ENCODE data around the gene CC2D2A.

CC2D2A gene

DNA sequence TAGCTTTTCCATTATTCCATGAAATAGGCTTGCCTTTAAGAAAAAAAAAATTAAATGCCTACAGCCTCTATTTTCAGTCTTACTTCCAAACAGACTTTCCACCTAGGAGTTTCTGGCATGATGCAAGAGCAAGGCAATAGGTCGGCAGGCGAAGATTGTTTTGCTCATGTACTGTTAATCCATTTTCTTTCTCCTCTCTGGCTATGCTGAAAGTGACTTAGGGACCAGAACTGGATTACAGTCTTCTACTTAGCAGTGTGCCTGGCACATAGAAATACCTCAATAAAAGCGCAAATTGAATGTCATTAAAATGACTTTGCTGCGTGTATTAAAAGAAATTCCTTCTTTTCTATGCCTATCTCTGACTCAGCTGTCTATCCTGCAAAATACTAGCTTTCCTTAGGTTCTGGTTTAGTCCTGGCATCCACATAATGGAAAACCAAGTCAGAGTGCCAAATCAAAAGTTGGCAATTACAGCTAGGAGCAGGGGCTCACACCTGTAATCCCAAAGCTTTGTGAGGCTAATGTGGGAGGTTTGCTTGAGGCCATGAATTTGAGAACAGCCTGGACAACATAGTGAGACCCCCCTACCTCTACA is 51.9 kb downstream of the CC2D2A start:
- no peak for DNase-seq

DNA sequence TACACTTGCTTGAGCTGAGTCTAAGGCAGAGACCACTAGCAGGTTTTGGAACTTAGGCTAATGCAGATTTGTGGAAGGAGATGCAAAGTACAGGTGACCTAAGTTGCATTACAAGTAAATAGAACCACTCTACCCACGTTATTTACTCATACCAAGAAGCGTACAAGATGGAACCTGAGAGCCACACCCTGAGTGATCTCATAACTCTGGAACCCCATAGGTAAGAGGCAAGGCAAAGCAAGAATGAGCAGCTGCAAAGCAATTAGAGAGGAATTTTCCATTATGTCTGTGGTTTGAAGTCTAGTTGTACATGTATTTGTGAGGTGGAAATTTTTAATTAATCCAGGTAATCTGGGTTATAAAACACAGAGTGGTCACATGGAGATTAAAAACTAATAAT is 55.4 kb downstream of the CC2D2A start:
- no peak for DNase-seq

DNA sequence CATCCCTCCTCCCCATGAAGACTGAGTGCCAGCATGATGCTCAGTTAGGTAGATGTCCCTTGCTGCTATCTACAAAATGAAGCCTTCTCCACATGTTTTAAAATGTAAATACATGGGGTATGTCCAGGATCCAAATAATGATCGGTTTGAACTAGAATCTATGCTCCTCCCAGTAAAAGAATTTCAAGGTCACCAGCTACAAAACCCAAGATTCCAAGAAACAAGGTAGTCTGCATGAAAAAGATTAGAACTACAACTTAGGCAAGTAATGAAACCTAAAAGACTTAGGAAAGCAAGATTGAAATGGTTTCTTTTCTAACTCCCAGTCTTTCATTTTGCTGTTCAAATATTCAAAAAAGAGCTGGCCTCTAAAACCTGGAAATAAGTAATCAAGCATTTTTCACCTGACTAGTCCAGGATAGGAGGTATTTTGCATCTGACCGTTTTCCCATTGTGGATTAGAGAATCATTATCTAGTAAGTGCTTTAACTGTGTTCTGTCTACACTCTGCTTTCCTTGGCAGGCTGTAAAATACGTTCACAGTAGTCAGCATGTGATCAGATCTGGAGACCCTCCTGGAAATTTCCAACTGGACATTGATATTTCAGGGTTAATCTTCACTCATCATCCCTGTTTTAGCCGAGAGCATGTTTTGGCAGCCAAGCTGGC is 57.4 kb downstream of the CC2D2A start:
- DNase-seq, result no peak

DNA sequence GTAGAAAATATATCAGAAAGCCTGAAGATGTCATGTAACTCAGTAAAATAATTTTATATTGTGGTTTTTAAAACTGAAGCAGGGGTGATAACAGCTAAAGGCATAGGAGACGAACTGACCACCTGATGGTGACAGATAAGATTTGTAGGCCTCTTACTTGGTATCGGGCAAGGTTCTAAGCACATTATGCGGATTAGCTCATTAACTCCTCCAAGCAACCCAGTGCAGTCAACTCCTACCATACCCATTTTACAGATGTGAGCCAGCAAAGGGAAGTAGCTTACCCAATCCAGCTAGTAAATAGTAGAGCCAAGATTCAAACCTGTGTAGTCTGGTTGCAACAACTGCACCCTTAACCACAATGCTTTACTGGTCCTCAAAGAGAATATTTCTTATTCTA is 62.1 kb downstream of the CC2D2A start:
- no peak for DNase-seq

DNA sequence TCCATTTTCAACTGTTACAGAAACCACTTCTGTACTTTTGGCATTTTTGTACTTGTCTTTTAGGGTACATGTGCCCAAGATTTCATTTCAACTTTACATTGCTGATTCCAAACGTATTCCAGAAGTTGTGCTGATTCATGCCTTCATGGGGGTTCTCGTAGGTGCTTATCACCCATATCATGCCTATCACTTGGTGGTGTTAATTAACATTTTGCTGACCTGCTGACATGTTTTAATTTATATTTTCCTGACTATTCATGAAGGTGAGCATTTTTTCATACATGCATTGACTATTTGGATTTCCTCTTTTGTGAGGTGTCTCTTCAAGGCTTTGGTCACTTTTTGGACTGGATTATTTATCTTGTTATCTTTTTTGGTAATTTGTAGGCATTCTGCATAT is 64.1 kb downstream of the CC2D2A start:
- no peak for DNase-seq

DNA sequence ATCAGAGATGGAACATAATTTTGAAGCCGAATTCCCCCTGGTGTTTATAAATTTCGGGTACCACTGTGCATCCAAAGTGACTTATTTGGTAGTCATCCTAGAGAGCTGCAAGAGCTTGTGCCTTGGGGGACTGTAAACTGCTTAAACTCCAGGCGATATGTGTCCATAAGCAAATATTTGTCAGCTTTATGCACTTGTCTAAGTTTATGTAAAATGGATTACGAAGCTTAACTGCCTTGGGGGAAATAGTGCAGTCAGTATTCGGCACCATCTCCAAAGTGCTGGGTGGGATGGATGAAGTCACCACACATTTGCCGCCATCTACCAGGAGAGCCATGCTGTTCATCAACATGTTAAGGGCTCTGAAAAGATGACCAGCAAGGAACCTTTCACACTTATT is 65.9 kb downstream of the CC2D2A start:
- DNase-seq, result no peak

DNA sequence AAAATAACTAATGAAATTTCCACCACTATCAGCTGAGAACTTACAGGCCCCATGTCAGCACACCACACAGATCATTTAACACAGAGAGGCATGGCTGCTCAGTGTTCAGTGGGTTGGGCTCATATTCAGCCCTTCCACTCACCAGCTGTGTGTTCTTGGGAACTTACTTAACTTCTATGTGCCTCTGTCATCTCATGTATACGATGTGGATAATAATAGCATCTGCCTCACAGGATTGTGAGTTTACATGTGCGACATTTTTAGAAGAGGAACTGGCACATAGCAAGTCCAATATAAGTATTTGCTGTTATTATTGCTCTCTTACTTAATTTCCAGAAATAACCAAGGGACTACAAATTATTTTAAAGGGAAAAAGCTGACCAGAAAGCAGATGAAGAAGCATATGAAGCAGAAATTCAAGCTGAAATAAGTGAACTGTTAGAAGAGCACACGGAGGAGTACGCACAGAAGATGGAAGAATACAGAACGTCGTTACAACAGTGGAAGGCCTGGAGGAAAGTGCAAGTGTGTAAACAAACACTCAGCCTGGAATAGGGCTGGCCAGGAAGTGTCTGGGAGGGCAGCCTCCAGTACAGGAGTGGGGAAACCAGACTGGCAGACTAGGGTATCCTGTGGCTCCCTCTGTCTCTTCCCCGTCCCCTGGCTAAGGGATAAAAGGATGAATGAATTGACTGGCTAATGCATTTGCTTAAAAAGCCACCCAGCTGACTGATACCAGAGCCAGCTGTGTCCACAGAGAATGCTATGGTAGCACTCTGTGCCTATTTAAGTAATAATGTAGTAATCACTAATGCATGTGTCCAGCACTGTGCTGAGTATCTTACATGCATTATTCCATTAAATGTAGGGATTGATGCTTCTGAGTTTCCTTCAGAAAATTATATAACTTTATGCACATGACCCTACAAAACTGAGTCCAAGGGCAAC is 67.1 kb downstream of the CC2D2A start:
- DNase-seq, result no peak

DNA sequence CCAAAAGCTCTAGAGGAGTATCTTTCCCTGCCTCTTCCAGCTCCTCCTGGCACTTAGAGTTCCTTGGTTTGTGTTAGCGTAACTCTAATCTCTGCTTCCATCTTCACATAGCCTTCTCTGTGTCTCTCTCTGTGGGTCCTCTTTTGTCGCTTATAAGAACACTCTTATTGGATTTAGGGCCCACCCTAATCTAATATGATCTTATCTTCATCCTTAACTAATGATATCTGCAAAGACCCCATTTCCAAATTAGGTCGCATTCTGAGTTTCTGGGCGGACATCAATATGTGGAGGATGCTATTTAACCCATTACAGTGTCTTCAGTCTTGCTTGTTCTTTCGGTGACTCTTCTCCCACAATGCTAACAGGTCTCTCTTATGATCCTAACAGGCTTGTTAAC is 72.3 kb downstream of the CC2D2A start:
- DNase-seq, result no peak

DNA sequence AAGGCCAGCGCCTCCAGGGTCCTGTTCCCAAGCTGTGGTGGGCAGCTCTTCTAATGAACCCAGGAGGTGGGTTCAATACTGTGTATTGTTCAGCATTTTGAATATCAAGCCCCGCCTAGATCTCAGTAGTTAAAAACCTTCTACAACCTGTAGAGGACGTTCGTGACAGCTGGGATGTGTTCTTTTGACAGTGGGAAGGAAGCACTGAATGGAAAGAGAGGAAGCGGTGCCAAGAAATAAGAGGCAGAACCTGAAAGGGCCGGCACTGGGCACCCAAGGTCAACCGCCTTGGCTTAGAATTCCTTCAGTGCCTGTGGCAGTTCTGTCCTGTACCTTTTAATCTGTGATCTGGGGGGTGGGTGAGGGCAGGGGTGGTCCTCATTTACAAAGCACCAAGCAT is 73.1 kb downstream of the CC2D2A start:
- no peak for DNase-seq

DNA sequence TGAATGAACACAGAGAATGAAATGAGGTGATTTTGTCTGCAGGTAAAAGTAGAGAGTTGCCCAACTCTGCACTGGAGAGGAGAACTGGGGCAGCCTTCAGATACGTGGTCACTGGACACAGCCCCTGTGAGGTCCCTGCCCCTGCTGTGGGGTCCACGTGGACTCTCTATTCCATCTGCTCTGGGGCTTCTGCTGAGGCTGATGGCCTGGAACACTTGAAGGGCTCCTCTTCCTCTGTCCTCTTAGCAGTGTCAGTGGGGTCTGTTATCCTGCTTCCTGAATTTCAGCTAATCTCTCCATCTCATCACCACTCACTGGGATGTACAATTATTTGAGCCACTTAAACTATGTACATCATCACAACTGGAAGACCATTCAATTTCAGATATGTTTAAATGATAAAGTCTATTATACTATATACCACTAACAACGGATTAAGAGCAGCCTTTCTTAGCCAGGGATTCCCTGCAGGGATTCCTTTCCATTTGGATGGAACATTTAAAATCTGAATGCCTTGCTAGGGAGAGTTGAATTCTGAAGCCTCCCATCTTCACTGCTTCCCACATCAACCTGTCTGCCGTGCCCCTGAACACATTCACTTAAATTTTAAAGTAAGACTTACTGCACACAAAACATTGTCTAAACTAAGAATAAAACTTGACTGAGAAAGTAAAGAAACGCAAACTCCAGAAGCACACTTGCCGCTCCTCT is 74.0 kb downstream of the CC2D2A start:
- no peak for DNase-seq

DNA sequence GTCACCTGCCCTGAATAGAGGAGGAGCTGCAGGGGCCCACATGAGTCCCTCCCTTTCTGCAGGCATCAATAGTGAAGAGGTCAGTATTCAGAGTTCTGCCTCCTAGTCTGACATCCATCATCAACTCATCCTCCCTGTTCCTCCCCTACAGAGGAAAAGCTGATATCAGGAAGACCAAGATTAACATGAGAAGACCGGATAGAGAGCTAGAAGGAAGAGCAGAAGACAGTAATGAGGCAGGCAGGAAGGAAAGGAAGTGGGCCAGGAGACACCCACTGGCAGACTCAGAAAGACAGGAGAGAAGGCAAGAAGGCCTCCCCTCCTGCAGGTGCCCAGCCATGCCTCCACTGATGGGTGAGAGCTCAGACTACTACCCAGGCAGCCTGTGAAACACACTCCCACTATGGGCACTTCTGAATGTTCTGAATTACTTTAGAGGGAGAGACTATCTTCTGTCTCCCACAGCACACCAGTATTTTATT is 74.6 kb downstream of the CC2D2A start:
- DNase-seq, result no peak

DNA sequence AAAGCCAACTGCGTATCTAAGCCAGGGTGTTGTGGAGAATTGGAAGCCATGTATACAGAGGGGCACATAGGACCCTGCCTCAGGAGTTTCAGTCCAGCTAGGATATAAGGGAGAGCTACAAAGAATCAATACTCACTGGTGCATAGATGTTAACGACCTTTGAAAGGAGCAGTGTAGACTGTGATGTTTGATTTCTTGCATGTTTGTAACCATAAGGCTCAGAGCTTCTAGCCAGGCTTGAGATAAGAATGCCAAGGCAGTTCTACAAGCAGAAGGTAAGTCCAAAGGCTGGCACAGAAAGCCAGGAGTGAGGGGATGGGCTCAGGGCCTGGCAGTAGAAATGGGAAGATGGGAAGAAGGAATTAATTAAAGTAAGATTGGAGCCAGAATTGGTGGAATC is 75.7 kb downstream of the CC2D2A start:
- DNase-seq, result no peak

DNA sequence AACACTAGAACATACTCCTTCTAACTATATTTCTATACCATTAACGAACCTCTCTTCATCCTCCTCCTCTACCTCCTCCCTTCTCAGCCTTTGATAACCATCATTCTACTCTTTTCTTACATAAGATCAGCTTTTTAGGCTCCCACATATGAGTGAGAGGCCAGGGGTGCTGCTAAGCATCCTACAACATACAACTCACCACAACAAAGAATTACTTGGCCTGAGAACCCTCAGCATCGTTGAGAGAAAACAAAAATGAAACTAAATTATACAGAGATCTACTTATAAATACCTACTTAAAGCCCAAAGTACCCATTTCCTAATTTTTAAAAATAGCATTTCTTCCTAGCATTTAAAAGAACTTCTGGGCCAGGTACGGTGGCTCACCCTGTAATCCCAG is 77.7 kb downstream of the CC2D2A start:
- no peak for DNase-seq

DNA sequence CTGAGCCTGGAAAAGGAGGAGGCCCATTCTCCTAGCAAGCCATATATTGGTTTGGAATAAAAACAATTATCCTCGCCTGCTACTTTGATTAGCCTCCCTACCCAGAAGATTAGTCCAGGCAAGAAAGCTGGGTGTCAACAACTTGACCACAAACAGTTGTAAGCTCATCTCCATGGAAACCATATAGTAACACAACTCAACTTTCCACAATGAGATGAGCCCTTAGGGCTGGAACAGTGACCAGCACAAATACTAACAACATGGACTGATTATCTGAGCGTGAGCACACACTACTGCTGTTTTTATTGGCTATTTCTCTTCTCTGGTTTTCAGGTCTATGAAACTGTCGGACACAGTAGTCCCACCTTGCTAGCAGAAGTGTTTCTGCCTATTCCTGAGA is 80.8 kb downstream of the CC2D2A start:
- no peak for DNase-seq

DNA sequence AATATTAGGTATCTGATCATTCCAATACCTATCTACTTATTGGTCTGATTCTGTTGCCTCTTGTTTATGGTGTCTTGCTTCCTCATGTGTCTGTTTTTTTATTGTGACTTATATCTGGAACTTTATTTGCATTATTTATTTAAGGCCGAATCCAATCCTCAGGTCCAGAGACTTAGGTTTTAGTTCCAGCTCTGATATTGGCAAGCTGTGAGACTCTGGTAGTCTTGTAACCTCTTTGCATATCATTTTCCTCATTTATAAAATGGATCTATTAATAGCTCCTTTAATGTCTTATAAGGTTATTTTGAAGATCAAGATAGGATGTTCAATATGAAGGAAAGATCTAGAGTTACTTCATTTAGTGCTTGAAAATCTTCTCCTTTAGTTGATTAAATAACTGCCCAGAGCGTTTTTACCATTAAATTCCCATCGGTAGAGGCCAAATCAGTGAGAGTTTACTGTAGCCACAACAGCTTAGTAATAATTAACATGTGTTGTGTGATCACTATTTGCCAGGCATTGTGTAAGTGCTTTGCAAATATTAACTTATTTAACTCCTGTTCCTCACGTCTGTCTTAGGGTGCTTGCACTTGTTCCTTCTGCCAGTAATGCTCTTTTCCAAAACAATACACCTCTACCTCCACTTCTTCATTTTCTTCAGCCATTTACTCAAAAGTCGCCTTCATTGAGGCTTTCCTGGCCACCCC is 82.2 kb downstream of the CC2D2A start:
- no peak for DNase-seq

DNA sequence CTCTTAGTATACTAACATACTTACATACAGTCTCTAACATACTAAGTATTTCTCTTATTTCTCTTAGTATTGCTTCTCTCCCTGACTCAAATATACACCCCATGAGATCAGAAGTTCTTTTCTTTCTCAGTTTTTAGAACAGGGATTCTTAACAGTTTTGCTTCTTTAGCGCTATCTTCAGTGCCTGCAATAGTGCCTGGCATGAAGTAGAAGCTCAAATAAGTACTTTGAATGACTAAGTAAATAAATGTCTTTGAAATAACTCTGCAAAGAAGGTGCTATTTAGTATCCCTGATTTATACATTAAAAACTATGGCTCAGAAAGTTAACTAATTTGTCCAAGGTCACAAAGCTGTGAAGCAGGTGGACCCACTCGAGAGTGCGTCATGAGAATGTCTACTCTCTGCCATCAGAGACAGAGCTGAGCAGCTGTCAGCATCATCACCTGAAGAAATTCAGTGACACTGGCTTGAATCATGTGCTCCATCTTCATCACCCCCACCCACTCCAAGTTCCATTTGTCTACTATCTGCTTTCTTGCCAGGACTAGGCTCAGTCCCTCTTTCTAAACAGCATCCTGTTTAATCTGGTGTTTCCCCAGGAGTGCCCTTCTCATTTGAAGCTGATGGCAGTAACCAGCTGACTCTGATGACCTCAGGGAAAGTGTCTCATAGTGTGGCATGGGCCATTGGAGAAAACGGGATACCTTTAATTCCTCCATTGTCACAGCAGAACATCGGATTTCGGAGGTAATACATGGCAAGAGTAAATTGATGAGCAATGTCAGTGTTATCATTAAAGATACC is 83.1 kb downstream of the CC2D2A start:
- no peak for DNase-seq

DNA sequence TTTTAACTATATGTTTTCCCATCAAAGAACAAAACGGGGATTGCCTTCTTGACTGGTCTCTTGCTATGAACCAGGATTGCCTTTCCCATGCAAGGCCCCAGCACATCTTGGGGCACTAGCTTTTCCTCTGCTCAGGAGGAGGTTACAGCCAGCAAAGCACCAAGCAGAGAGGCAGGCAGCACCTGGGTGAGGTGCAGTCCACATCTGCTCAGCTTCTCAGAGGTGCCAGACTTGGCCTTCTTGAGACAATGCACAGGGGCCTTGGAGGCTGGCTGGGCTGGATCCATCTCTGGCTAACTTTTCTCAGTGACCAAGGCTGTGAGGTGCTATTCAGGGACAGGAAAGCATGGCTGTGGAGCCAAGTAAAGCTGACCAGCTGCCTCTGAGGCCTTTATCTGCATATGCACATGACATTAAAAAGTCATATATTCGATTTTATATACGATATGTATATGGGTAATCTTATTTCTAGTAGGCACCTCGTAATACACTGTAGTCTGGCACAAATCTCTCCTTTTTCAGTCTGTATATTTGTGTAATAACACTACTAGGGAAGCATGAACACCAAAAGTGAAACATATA is 86.9 kb downstream of the CC2D2A start:
- DNase-seq, result no peak

DNA sequence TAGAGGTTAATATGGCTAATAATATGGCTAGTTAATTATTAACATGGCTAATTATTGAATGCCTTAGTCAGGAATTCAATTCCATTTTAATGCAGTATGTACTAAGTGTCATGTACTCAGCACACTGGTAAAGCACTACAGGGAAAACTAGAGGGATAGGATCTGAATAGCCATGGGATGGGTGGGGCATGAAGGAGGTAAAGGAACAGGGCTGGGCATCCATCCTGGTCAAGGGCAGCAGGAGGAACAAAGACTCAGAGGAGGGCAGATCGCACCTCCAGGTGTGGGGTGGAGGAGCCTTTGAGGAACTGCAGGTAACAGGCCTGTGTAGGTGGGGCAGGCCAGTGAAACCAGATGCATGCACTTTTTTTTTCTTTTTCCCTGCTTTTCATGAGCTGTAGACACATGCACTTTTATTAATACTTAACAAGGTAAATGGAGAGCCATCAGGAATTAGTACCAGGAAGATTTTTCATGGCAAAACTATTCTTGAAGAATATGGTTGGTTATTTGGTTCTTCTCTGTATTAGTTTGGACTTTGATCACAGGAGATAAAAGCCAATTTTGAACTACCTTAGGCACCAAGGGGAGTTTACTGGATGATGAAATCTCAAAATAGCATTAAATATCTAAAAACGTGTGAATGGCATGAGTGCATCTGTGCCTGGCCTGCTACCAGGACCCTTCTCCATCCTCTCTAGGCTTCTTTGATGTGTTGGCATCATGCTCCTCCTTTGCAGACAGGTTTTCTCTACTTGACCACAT is 88.3 kb downstream of the CC2D2A start:
- no peak for DNase-seq

DNA sequence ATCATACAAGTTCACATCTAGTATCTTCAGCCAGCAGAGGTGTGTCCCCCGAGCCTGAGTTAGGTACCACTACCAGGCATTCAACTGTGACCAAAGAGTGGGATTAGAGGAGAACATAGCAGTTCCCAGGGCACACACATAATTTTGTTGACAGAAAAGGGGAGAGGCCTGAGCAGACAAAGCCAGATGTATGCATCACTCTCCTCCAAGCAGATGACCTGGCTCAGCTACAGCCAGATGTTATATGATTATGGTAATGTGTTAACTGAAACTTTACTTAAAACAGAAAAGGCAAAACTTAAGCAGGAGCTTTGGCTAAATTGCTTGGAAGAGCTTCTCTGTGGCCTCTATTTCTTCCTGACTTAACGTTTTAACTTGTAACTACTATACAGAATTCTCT is 88.9 kb downstream of the CC2D2A start:
- no peak for DNase-seq

DNA sequence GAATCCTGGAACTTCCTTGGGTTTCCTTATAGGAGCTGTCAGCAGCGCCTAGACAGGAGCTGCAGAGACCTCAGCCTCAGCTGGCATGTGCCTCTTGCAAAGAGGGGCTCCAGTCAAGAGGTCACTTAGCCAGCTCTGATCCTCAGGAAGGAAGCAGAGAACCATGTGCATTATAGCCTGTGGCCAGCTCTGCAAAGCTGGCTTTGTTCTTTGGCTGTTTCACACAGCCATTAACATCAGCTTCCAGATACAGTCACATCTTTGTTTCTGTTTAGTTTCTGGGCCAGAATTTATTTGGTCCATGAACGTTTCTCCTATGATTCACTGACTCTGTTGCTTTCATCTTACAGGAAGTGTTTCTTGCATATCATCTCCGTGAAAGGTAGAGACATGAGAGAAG is 92.4 kb downstream of the CC2D2A start:
- DNase-seq, result no peak

DNA sequence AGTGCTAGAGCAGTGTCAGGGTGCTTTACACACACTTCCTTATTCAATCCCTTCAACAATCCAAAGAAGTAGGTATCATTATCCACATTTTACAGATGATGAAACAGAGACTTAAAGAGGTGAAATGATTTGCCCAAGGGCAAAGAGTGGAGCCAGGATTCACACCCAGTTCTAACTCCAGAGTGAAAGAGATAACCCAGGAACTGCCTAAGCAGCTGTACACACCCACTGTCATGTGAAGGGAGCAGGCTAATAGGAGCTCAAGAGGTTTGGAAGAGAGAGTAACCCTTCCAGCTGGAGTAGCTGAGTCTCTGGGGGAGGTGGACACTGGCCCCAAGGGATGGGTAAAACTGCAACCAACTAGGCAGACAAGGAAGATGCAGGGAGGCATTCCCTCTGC is 92.9 kb downstream of the CC2D2A start:
- DNase-seq, result no peak

Data from activated CD4-positive, alpha-beta T cell treated with anti-CD3 and anti-CD28 coated beads for 1 hour (primary cell).